Liver (tissue), 9 donors: ENCODE data around the gene TBC1D10B. TPM values are rescaled to one million over a fixed set of nuclear protein-coding genes. Genes with fewer than 3 reads are reported as not detected.
A peak's percentile ranks its signal among the peaks of the same experiment; 100 is the strongest.

Experiments used
- DNase-seq: peaks from one replicate; pipeline ENCODE4 v3.0.0-alpha.2; 2017; ENCODE audit warnings: low spot score
- H3K27ac ChIP-seq, 2 donors: one replicate each; pipeline ENCODE4 v1.7.0; 2013; ENCODE audit warnings: inconsistent platforms in 2 of 2, low read length in 2 of 2, control low read depth in 1 of 2, low read depth in 1 of 2, mild to moderate bottlenecking in 1 of 2
- H3K27me3 ChIP-seq, 4 donors: one replicate each; pipeline versions ENCODE4 v1.6.1 to v1.7.0; 2013; ENCODE audit warnings: low read length in 3 of 4, inconsistent platforms in 1 of 4, mild to moderate bottlenecking in 1 of 4, moderate library complexity in 1 of 4; ENCODE audit not compliant: control insufficient read depth in 4 of 4, insufficient read depth in 4 of 4
- H3K36me3 ChIP-seq, 4 donors: one replicate each; pipeline versions ENCODE4 v1.6.1 to v1.7.0; 2013; ENCODE audit warnings: low read length in 3 of 4, mild to moderate bottlenecking in 3 of 4, low read depth in 1 of 4, moderate library complexity in 1 of 4; ENCODE audit not compliant: control insufficient read depth in 4 of 4, insufficient read depth in 3 of 4
- H3K4me1 ChIP-seq, 4 donors: one replicate each; pipeline versions ENCODE4 v1.6.1 to v1.7.0; 2013; ENCODE audit warnings: low read length in 3 of 4, mild to moderate bottlenecking in 3 of 4, moderate library complexity in 1 of 4; ENCODE audit not compliant: control insufficient read depth in 4 of 4, insufficient read depth in 4 of 4
- H3K4me3 ChIP-seq, 3 donors: one replicate each; pipeline versions ENCODE4 v1.6.1 to v1.7.0; 2013; ENCODE audit warnings: low read length in 3 of 3, control low read depth in 1 of 3, low read depth in 1 of 3, mild to moderate bottlenecking in 1 of 3
- H3K9ac ChIP-seq, 2 donors: one replicate each; pipeline ENCODE4 v1.7.0; 2013; ENCODE audit warnings: low read length in 2 of 2, mild to moderate bottlenecking in 2 of 2, moderate library complexity in 2 of 2, control low read depth in 1 of 2, low read depth in 1 of 2
- H3K9me3 ChIP-seq, 4 donors: one replicate each; pipeline versions ENCODE4 v1.6.1 to v1.7.0; 2013; ENCODE audit warnings: low read length in 3 of 4; ENCODE audit not compliant: control insufficient read depth in 4 of 4
- CTCF ChIP-seq: fragments of 150-350 bp; IDR thresholded peaks from 2 replicates; pipeline ENCODE4 v1.5.1; 2017; ENCODE audit warnings: improper control_type of control experiment, low read depth, low read length; ENCODE audit not compliant: missing input control
- EGR1 ChIP-seq, 2 donors: IDR thresholded peaks; 2 replicates each; pipeline ENCODE4 v1.6.1; 2016 to 2018; ENCODE audit warnings: antibody characterized with exemption in 2 of 2, low read depth in 2 of 2
- FOXA1 ChIP-seq: IDR thresholded peaks from 2 replicates; pipeline ENCODE4 v1.6.1; 2016; ENCODE audit warnings: antibody characterized with exemption
- FOXA2 ChIP-seq: IDR thresholded peaks from 2 replicates; pipeline ENCODE4 v1.6.1; 2016; ENCODE audit warnings: antibody characterized with exemption
- GABPA ChIP-seq, 2 donors: IDR thresholded peaks in 1 of 2; conservative IDR thresholded peaks in 1 of 2; 2 replicates each; pipeline ENCODE4 v1.6.1; 2016; ENCODE audit warnings: antibody characterized with exemption in 2 of 2, mild to moderate bottlenecking in 1 of 2, moderate library complexity in 1 of 2
- HNF4A ChIP-seq, 2 donors: conservative IDR thresholded peaks; 2 replicates each; pipeline ENCODE4 v1.6.1; 2016; ENCODE audit warnings: antibody characterized with exemption in 2 of 2, mild to moderate bottlenecking in 2 of 2
- HNF4G ChIP-seq: IDR thresholded peaks from 2 replicates; pipeline ENCODE4 v1.6.1; 2016; ENCODE audit warnings: antibody characterized with exemption
- NR2F2 ChIP-seq: IDR thresholded peaks from 2 replicates; pipeline ENCODE4 v1.6.1; 2016; ENCODE audit warnings: antibody characterized with exemption
- RAD21 ChIP-seq, 2 donors: IDR thresholded peaks; 2 replicates each; pipeline ENCODE4 v1.6.1; 2016; ENCODE audit warnings: antibody characterized with exemption in 2 of 2, mild to moderate bottlenecking in 2 of 2
- SP1 ChIP-seq: IDR thresholded peaks from 2 replicates; pipeline ENCODE4 v1.6.1; 2018; ENCODE audit warnings: antibody characterized with exemption, mild to moderate bottlenecking
- TAF1 ChIP-seq: conservative IDR thresholded peaks from 2 replicates; pipeline ENCODE4 v1.6.1; 2016; ENCODE audit warnings: antibody characterized with exemption, mild to moderate bottlenecking
- WGBS: extraction: QIAGEN DNeasy Blood & Tissue Kit; methylation state at CpG from one replicate; pipeline ENCODE4 v1.1.7; 2013; 5-methylcytosine and 5-hydroxymethylcytosine counted together
- polyA plus RNA-seq, 2 donors: library from polyadenylated mRNA; stranded (reverse) in 1 of 2; unstranded in 1 of 2; fragments of 200-250 nt in 1 of 2; fragments of >200 nt in 1 of 2; fragmentation: Nextera tagmentation in 1 of 2; extraction: Ambion mirVana in 1 of 2; gene quantifications; one replicate each; pipeline versions ENCODE4 v1.2.1 to v1.2.3, GENCODE V29; 2013 to 2015
- total RNA-seq, 2 donors: library from RNA; depleted of rRNA; stranded (reverse); fragments of >200 nt; gene quantifications; one replicate each; pipeline ENCODE4 v1.2.3, GENCODE V29; 2014
- donor health status: healthy.
- donor health status: healthy.
- donor health status: healthy.
- donor health status: healthy.
- donor health status: healthy.

Gene TBC1D10B
- total and polyA plus RNA-seq, 4 donors, result 3.6 to 16.5 (median 12.6) TPM

GRCh38 chr16:30418350-30419181 is 48.3 kb upstream of the TBC1D10B start:
- peaks cover 0 to 11% (median 3%) of the 10 kb centered on the region in 4 donors for H3K36me3 ChIP-seq
- no peaks in the 10 kb centered on the region for H3K27me3 ChIP-seq
- peak overlapping the region in 1 of 2 donors; percentile 71 for H3K9ac ChIP-seq
- peak overlapping the region in 2 of 3 donors; percentile 56 to 63 for H3K4me3 ChIP-seq
- H3K9me3 ChIP-seq, result no peaks in the 10 kb centered on the region
- TF ChIP-seq RAD21 (IDR thresholded peaks at IDR 0.05) (peak in 1 of 2 donors; percentile 26), NR2F2 (no peak)
- peaks cover 3 to 16% (median 5%) of the 10 kb centered on the region in 4 donors for H3K4me1 ChIP-seq
- WGBS, result 56% methylated on average over 31 of the region's 31 CpGs
- no peak for DNase-seq
- peak overlapping the region; percentile 65 to 95 for H3K27ac ChIP-seq

- Histone ChIP-seq H3K9ac (no peak overlapping the region), H3K4me1 (peaks cover 3 to 16% (median 5%) of the 10 kb centered on the region in 4 donors), H3K9me3 (no peaks in the 10 kb centered on the region), H3K27me3 (no peaks in the 10 kb centered on the region), H3K4me3 (peak overlapping the region; percentile 6 to 63 (median 56)), H3K36me3 (peaks cover 0 to 7% (median 2%) of the 10 kb centered on the region in 4 donors), H3K27ac (peak overlapping the region; percentile 65 to 95)
- TF ChIP-seq CTCF (peak; percentile 19), GABPA (IDR thresholded peaks at IDR 0.05 in 1 of 2, conservative IDR thresholded peaks at IDR 0.05 in 1 of 2) (peak in 1 of 2 donors; percentile 43), RAD21 (IDR thresholded peaks at IDR 0.05) (peak in 1 of 2 donors; percentile 64), EGR1 (IDR thresholded peaks at IDR 0.05; ENCODE audit: low read depth in 2 of 2) (peak in 1 of 2 donors; percentile 51), FOXA2 (no peak)
- WGBS, result under 1% methylated on average over 140 of the region's 140 CpGs
- peak; percentile 82 for DNase-seq
These were observed 47.4 kb upstream of the TBC1D10B start for GRCh38 chr16:30417529-30418349.

GRCh38 chr16:30416624-30417528 is 46.6 kb upstream of the TBC1D10B start:
- H3K4me3 ChIP-seq, result peak overlapping the region; percentile 6 to 63 (median 56)
- no peaks in the 10 kb centered on the region for H3K9me3 ChIP-seq
- peaks cover 0 to 2% (median 1%) of the 10 kb centered on the region in 4 donors for H3K36me3 ChIP-seq
- H3K27me3 ChIP-seq, result no peaks in the 10 kb centered on the region
- peaks cover 3 to 16% (median 5%) of the 10 kb centered on the region in 4 donors for H3K4me1 ChIP-seq
- no peak overlapping the region for H3K9ac ChIP-seq
- WGBS, result 65% methylated on average over 18 of the region's 18 CpGs
- peak overlapping the region; percentile 65 to 95 for H3K27ac ChIP-seq
- no peak for DNase-seq
- TF ChIP-seq HNF4A (conservative IDR thresholded peaks at IDR 0.05), result no peak
- no peak for TF ChIP-seq TAF1
- TF ChIP-seq FOXA1, result no peak
- no peak for TF ChIP-seq SP1
- no peak for TF ChIP-seq HNF4G
